Tibial artery (tissue), 4 donors: Measurements from ENCODE around the gene SPARCL1.
"Not testable (repeated sequence)": the region's sequence is repeated elsewhere in the genome, so short reads cannot be mapped to it uniquely, and the experiment has no call there.

ENCODE experiments used
- DNase-seq, 2 donors: peaks; one replicate each; pipeline ENCODE4 v3.0.0-alpha.2; 2019
- H3K27ac ChIP-seq, 2 donors: fragments of 200-600 bp; sonication (generic) in 1 of 2; 1 replicate in 1 of 2; 2 replicates in 1 of 2; pipeline ENCODE4 v1.5.1; 2018 to 2019; ENCODE audit warnings: mild to moderate bottlenecking in 1 of 2
- H3K27me3 ChIP-seq, 2 donors: fragments of 200-600 bp; sonication (generic) in 1 of 2; one replicate each; pipeline versions ENCODE4 v1.5.1 to v1.6.0; 2016 to 2019
- H3K36me3 ChIP-seq, 3 donors: fragments of 200-600 bp; sonication (generic) in 2 of 3; one replicate each; pipeline ENCODE4 v1.5.1; 2016 to 2019; ENCODE audit warnings: mild to moderate bottlenecking in 2 of 3
- H3K4me1 ChIP-seq, 4 donors: fragments of 200-600 bp; sonication (generic) in 2 of 4; 1 replicate in 3 of 4; 2 replicates in 1 of 4; pipeline ENCODE4 v1.5.1; 2016 to 2019
- H3K4me3 ChIP-seq, 2 donors: fragments of 200-600 bp; sonication (generic) in 1 of 2; 1 replicate in 1 of 2; 2 replicates in 1 of 2; pipeline ENCODE4 v1.5.1; 2018 to 2019; ENCODE audit warnings: mild to moderate bottlenecking in 2 of 2
- H3K9me3 ChIP-seq, 3 donors: fragments of 200-600 bp; sonication (generic) in 1 of 3; one replicate each; pipeline ENCODE4 v1.5.1; 2016 to 2019
- intact Hi-C: fragments of 100-400 bp; cut with DNase I; formaldehyde crosslinking; loops from one replicate; pipeline ENCODE4 v1.15.0; 2023; ENCODE audit warnings: low total_unique reads
- TF ChIP-seq, protein P1 (sequence below), 2 experiments: fragments of 200-600 bp in 1 of 2; fragments of 450-650 bp in 1 of 2; IDR thresholded peaks; one replicate each; pipeline ENCODE4 v1.5.1; 2017 to 2019; ENCODE audit warnings: antibody characterized with exemption in 2 of 2, mild to moderate bottlenecking in 1 of 2, moderate library complexity in 1 of 2

The SPARCL1 gene

DNA sequence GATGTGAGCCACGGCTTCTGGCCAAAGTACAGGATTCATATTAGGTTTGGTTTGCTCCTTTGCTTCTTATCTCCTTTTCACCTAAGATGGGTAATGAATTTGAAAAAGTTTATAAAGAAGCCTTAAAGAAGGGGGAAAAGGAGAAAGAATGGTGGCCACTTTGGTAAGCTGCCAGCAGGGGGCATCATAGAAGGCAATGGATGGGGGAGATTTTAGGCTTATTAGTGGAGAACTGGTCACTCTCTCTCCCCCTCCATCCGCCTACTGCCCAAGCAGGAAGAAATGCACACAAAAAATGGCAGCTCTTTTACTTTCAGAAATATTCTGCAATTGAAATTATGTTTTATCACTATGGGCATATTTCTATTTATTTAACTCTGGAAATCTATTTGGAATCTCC is 32.0 kb downstream of the SPARCL1 start:
- peak overlapping the region; percentile 64 to 67 for H3K27ac ChIP-seq
- peaks cover 41 to 72% (median 44%) of the 10 kb centered on the region in 3 donors for H3K36me3 ChIP-seq
- intact Hi-C loops = no loop called here
- TF ChIP-seq, protein P1, sequence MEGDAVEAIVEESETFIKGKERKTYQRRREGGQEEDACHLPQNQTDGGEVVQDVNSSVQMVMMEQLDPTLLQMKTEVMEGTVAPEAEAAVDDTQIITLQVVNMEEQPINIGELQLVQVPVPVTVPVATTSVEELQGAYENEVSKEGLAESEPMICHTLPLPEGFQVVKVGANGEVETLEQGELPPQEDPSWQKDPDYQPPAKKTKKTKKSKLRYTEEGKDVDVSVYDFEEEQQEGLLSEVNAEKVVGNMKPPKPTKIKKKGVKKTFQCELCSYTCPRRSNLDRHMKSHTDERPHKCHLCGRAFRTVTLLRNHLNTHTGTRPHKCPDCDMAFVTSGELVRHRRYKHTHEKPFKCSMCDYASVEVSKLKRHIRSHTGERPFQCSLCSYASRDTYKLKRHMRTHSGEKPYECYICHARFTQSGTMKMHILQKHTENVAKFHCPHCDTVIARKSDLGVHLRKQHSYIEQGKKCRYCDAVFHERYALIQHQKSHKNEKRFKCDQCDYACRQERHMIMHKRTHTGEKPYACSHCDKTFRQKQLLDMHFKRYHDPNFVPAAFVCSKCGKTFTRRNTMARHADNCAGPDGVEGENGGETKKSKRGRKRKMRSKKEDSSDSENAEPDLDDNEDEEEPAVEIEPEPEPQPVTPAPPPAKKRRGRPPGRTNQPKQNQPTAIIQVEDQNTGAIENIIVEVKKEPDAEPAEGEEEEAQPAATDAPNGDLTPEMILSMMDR (IDR thresholded peaks at IDR 0.05) = peak in 1 of 2 experiments; percentile 11
- H3K27me3 ChIP-seq = no peaks in the 10 kb centered on the region
- H3K9me3 ChIP-seq = no peaks in the 10 kb centered on the region
- H3K4me1 ChIP-seq = peaks cover 0 to 77% (median 25%) of the 10 kb centered on the region in 4 donors
- no peak overlapping the region for H3K4me3 ChIP-seq
- no peak for DNase-seq

DNA sequence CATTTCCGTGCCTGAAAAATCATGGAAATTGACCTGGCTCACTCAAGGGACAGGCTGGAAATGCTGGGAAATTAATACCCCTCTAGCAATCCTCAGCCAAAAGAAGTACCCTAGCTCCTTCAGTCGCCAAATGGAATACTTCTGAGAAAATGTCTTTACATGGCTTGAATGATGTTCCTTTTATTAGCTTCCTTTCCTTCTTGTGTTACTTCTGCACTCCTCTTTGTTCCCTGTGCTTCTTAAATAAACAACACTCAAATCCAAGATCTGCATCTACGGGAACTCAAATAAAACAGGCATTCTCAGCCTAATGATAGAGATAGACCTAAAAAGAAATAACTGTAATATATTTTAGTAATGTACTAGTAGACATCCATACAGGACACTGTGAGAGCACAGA is 36.1 kb downstream of the SPARCL1 start:
- TF ChIP-seq, protein P1 (IDR thresholded peaks at IDR 0.05) = no peak
- Histone ChIP-seq H3K27ac (peak overlapping the region; percentile 71 to 72), H3K36me3 (peaks cover 77 to 100% (median 80%) of the 10 kb centered on the region in 3 donors), H3K9me3 (no peaks in the 10 kb centered on the region), H3K4me1 (peaks cover 0 to 56% (median 25%) of the 10 kb centered on the region in 4 donors), H3K4me3 (no peak overlapping the region), H3K27me3 (no peaks in the 10 kb centered on the region)
- intact Hi-C loops = no loop called here
- no peak for DNase-seq

DNA sequence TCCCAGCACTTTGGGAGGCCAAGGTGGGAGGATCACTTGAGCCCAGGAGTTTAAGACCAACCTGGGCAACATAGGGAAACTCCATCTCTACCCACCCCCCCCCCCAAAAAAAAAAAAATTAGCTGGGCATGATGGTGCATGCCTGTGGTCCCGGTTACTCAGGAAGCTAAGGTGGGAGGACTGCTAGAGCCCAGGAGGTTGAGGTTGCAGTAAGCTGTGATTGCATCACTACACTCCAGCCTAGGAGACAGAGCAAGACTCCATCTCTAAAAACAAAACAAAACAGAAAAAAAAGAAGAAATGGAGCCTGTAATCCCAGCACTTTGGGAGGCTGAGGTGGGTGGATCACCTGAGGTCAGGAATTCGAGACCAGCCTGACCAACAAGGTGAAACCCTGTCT is 37.3 kb downstream of the SPARCL1 start:
- H3K4me3 ChIP-seq, intact Hi-C loops, DNase-seq, H3K9me3 ChIP-seq, H3K27me3 ChIP-seq: not testable (repeated sequence)
- peak overlapping the region; percentile 71 to 72 for H3K27ac ChIP-seq
- peaks cover 74 to 98% (median 79%) of the 10 kb centered on the region in 3 donors for H3K36me3 ChIP-seq
- peaks cover 0 to 44% (median 22%) of the 10 kb centered on the region in 4 donors for H3K4me1 ChIP-seq

DNA sequence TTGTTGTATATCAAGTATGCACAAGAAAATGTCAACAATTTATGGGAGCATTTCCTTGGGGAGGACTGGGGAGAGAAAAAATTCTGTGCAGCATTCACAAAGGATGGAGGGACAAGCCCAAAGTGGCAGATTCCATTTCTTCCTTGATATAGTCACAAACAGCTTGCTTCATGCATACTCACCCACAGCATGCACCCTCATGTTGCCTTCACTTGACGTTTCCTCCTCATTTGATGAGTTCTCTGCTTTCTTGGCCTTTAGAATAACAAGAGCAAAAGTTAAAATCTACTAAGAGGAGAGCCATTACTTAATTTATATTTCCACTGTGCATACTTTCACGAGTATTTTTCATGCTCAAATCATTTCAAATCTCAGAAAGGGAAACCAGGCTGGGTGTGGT is 37.7 kb downstream of the SPARCL1 start:
- Histone ChIP-seq H3K4me3 (no peak overlapping the region), H3K27me3 (no peaks in the 10 kb centered on the region), H3K27ac (peak overlapping the region; percentile 71 to 72), H3K4me1 (peaks cover 0 to 44% (median 22%) of the 10 kb centered on the region in 4 donors), H3K36me3 (peaks cover 70 to 93% (median 74%) of the 10 kb centered on the region in 3 donors), H3K9me3 (no peaks in the 10 kb centered on the region)
- DNase-seq = no peak
- intact Hi-C loops = no loop called here
- TF ChIP-seq, protein P1 (IDR thresholded peaks at IDR 0.05) = no peak

DNA sequence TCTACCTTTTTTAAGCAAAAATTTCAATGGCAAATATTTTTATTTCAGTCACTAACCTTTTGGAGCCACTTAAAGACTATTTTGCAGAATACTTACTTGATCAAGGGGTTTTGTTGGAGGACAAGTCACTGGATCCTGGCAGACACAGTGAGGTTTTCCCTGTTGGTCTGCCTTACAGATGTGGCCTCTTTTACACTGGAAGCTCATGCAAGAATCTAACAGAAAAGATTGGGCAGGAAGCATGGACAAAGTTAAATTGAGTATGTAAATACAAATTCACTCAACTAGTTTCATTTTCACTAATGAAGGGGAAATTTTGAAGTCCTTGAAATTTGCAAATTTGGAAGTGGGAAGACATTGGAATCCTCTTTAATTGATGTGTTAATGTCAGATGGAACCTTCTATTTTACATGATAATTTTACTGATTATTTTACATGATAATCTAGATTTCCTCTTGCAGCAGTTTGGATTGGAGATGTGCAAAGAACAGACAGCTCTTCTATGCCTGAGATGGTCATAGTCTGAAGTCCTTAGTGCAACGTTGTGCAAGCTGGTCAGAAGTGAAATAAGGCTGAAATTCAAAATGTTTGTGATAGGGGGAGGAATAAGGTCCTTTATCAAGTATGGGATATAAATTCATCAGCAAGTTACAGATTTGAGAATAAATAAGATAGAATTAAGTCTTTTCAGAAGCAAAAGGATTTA is 38.4 kb downstream of the SPARCL1 start:
- Histone ChIP-seq H3K27ac (peak overlapping the region; percentile 28 to 71), H3K9me3 (no peaks in the 10 kb centered on the region), H3K36me3 (peaks cover 66 to 87% (median 68%) of the 10 kb centered on the region in 3 donors), H3K4me3 (no peak overlapping the region), H3K27me3 (no peaks in the 10 kb centered on the region), H3K4me1 (peaks cover 0 to 44% (median 22%) of the 10 kb centered on the region in 4 donors)
- intact Hi-C loops = no loop called here
- TF ChIP-seq, protein P1 (IDR thresholded peaks at IDR 0.05) = no peak
- no peak for DNase-seq

DNA sequence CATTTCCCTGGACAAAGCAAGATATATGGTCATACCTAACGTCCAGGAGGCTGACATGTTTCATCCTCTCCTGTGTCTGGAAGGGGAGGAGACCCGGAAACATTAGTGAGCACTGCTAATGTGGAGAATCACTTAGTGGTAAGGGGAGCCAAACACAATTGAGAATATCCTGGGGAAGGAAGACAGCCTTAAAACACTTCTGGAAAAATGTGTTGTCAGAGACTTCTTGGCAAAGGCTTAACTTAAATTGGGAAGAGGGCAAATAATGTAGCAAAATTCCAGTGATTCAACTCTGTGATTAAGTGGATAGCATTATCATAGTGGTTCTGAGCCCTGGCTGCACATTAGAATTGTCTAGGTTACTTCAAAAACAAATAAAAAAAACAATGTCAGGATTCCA is 39.5 kb downstream of the SPARCL1 start:
- Histone ChIP-seq H3K4me3 (no peak overlapping the region), H3K36me3 (peaks cover 58 to 76% (median 62%) of the 10 kb centered on the region in 3 donors), H3K4me1 (peaks cover 0 to 42% (median 22%) of the 10 kb centered on the region in 4 donors), H3K27ac (peak overlapping the region; percentile 21 to 28), H3K27me3 (no peaks in the 10 kb centered on the region), H3K9me3 (no peaks in the 10 kb centered on the region)
- DNase-seq = no peak
- intact Hi-C loops = no loop called here
- TF ChIP-seq, protein P1 (IDR thresholded peaks at IDR 0.05) = no peak

DNA sequence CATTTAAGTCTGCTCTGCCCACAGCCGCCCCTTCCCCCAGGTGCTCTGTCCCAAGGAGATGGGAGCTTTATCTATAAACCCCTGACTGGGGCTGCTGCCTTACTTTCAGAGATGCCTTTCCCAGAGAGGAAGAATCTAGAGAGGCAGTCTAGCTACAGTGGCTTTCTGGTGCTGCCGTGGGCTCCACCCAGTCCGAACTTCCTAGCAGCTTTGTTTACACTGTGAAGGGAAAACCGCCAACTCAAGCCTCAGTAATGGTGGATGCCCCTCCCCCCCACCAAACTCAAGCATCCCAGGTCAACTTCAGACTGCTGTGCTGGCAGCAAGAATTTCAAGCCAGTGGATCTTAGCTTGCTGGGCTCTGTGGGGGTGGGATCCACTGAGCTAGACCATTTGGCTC is 40.5 kb downstream of the SPARCL1 start:
- H3K4me3 ChIP-seq, H3K27me3 ChIP-seq, DNase-seq, intact Hi-C loops, H3K9me3 ChIP-seq: not testable (repeated sequence)
- peak overlapping the region; percentile 21 to 28 for H3K27ac ChIP-seq
- H3K36me3 ChIP-seq = peaks cover 48 to 67% (median 52%) of the 10 kb centered on the region in 3 donors
- H3K4me1 ChIP-seq = peaks cover 0 to 31% (median 19%) of the 10 kb centered on the region in 4 donors

DNA sequence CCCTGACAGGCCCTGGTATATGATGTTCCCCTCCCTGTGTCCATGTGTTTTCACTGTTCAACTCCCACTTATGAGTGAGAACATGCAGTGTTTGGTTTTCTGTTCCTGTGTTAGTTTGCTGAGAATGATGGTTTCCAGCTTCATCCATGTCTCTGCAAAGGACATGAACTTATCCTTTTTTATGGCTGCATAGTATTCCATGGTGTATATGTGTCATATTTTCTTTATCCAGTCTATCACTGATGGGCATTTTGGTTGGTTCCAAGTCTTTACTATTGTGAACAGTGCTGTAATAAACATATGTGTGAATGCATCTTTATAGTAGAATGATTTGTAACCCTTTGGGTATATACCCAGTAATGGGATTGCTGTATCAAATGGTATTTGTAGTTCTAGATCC is 45.9 kb downstream of the SPARCL1 start:
- H3K4me1 ChIP-seq, intact Hi-C loops, DNase-seq, H3K9me3 ChIP-seq, H3K4me3 ChIP-seq, H3K27me3 ChIP-seq, H3K27ac ChIP-seq: not testable (repeated sequence)
- peaks cover 49 to 64% (median 51%) of the 10 kb centered on the region in 3 donors for H3K36me3 ChIP-seq
